ENCODE results near the gene CRACR2A.

The CRACR2A gene

GRCh38 chr12:3790642-3791041 lies 37.7 kb upstream of the CRACR2A start:
- 100% methylated on average over 1 of the region's 2 CpGs for WGBS (ENCODE audit: insufficient coverage)
- CTCF ChIA-PET: interaction anchor here (1.3 kb wide), 1 partner anchor 13 kb away, joined by 4 read pairs; no protein-coding TSS in a partner anchor
- H3K9me3 ChIP-seq (ENCODE audit: control extremely low read depth in 1 of 5, control insufficient read depth in 4 of 5, insufficient read depth in 2 of 5, low read depth in 1 of 5, low read length in 4 of 5): peaks cover 0 to 3% (median 0%) of the 10 kb centered on the region in 5 experiments

GRCh38 chr12:3789838-3790237 lies 36.9 kb upstream of the CRACR2A start:
- H3K4me1 ChIP-seq (ENCODE audit: control extremely low read depth in 1 of 4, control insufficient read depth in 4 of 4, insufficient read depth in 4 of 4, low read length in 3 of 4): no peaks in the 10 kb centered on the region
- no peak overlapping the region for H3K27ac ChIP-seq (ENCODE audit: insufficient read depth in 1 of 2, low read depth in 1 of 2, low read length in 2 of 2, poor library complexity in 1 of 2, severe bottlenecking in 2 of 2)
- no peaks in the 10 kb centered on the region for H3K36me3 ChIP-seq (ENCODE audit: control insufficient read depth in 4 of 4, insufficient read depth in 4 of 4, low read length in 3 of 4)
- DNase-seq: no peak
- POLR2A ChIA-PET: no interaction called here
- no CpG with 5 or more reads among the region's 1 CpG for WGBS (ENCODE audit: insufficient coverage)
- CTCF ChIA-PET: interaction anchor here (1.1 to 2.5 kb wide), 2 partner anchors 13 to 490 kb away, joined by 5 to 6 read pairs; no protein-coding TSS in a partner anchor
- H3K27me3 ChIP-seq (replicated peaks in 2 of 5; ENCODE audit: control insufficient read depth in 4 of 5, insufficient read depth in 5 of 5, low read length in 4 of 5): no peaks in the 10 kb centered on the region
- peaks cover 0 to 3% (median 0%) of the 10 kb centered on the region in 5 experiments for H3K9me3 ChIP-seq (ENCODE audit: control extremely low read depth in 1 of 5, control insufficient read depth in 4 of 5, insufficient read depth in 2 of 5, low read depth in 1 of 5, low read length in 4 of 5)
- no peak overlapping the region for H3K4me3 ChIP-seq (ENCODE audit: control insufficient read depth in 1 of 7, extremely low read depth in 1 of 7, insufficient read depth in 4 of 7, low read depth in 2 of 7, low read length in 6 of 7)

More at GRCh38 chr12:3790642-3791041, 37.7 kb upstream of the CRACR2A start:
- Histone ChIP-seq H3K4me3 (ENCODE audit: control insufficient read depth in 1 of 7, extremely low read depth in 1 of 7, insufficient read depth in 4 of 7, low read depth in 2 of 7, low read length in 6 of 7) (no peak overlapping the region), H3K27me3 (replicated peaks in 2 of 5; ENCODE audit: control insufficient read depth in 4 of 5, insufficient read depth in 5 of 5, low read length in 4 of 5) (no peaks in the 10 kb centered on the region), H3K27ac (ENCODE audit: insufficient read depth in 1 of 2, low read depth in 1 of 2, low read length in 2 of 2, poor library complexity in 1 of 2, severe bottlenecking in 2 of 2) (no peak overlapping the region), H3K4me1 (ENCODE audit: control extremely low read depth in 1 of 4, control insufficient read depth in 4 of 4, insufficient read depth in 4 of 4, low read length in 3 of 4) (no peaks in the 10 kb centered on the region), H3K36me3 (ENCODE audit: control insufficient read depth in 4 of 4, insufficient read depth in 4 of 4, low read length in 3 of 4) (no peaks in the 10 kb centered on the region)
- no peak for DNase-seq
- POLR2A ChIA-PET: no interaction called here

- peak; percentile 40 to 59 (median 47) for DNase-seq
- Histone ChIP-seq H3K27me3 (replicated peaks in 2 of 5; ENCODE audit: control insufficient read depth in 4 of 5, insufficient read depth in 5 of 5, low read length in 4 of 5) (peaks cover 0 to 2% (median 0%) of the 10 kb centered on the region in 5 experiments), H3K4me3 (ENCODE audit: control insufficient read depth in 1 of 7, extremely low read depth in 1 of 7, insufficient read depth in 4 of 7, low read depth in 2 of 7, low read length in 6 of 7) (no peak overlapping the region), H3K9me3 (ENCODE audit: control extremely low read depth in 1 of 5, control insufficient read depth in 4 of 5, insufficient read depth in 2 of 5, low read depth in 1 of 5, low read length in 4 of 5) (peaks cover 0 to 5% (median 0%) of the 10 kb centered on the region in 5 experiments), H3K27ac (ENCODE audit: insufficient read depth in 1 of 2, low read depth in 1 of 2, low read length in 2 of 2, poor library complexity in 1 of 2, severe bottlenecking in 2 of 2) (no peak overlapping the region), H3K4me1 (ENCODE audit: control extremely low read depth in 1 of 4, control insufficient read depth in 4 of 4, insufficient read depth in 4 of 4, low read length in 3 of 4) (no peaks in the 10 kb centered on the region), H3K36me3 (ENCODE audit: control insufficient read depth in 4 of 4, insufficient read depth in 4 of 4, low read length in 3 of 4) (no peaks in the 10 kb centered on the region)
- 95% methylated on average over 2 of the region's 3 CpGs for WGBS (ENCODE audit: insufficient coverage)
- POLR2A ChIA-PET: no interaction called here
- CTCF ChIA-PET: interaction anchor here (0.6 to 2.5 kb wide), 17 partner anchors 12 to 487 kb away, joined by 3 to 13 read pairs (median 4); no protein-coding TSS in a partner anchor
These were observed 24.4 kb upstream of the CRACR2A start for GRCh38 chr12:3777206-3777809.

- no peak for DNase-seq
- H3K4me3 ChIP-seq (ENCODE audit: control insufficient read depth in 1 of 7, extremely low read depth in 1 of 7, insufficient read depth in 4 of 7, low read depth in 2 of 7, low read length in 6 of 7): no peak overlapping the region
- H3K4me1 ChIP-seq (ENCODE audit: control extremely low read depth in 1 of 4, control insufficient read depth in 4 of 4, insufficient read depth in 4 of 4, low read length in 3 of 4): no peaks in the 10 kb centered on the region
- H3K27me3 ChIP-seq (replicated peaks in 2 of 5; ENCODE audit: control insufficient read depth in 4 of 5, insufficient read depth in 5 of 5, low read length in 4 of 5): peaks cover 0 to 2% (median 0%) of the 10 kb centered on the region in 5 experiments
- ChIA-PET POLR2A (no interaction called here), CTCF (interaction anchor here (1.1 to 2.5 kb wide), 4 partner anchors 96 to 475 kb away, joined by 3 to 13 read pairs (median 4); no protein-coding TSS in a partner anchor)
- no peak overlapping the region for H3K27ac ChIP-seq (ENCODE audit: insufficient read depth in 1 of 2, low read depth in 1 of 2, low read length in 2 of 2, poor library complexity in 1 of 2, severe bottlenecking in 2 of 2)
- 89% methylated on average over 3 of the region's 5 CpGs for WGBS (ENCODE audit: insufficient coverage)
- H3K9me3 ChIP-seq (ENCODE audit: control extremely low read depth in 1 of 5, control insufficient read depth in 4 of 5, insufficient read depth in 2 of 5, low read depth in 1 of 5, low read length in 4 of 5): peaks cover 0 to 5% (median 0%) of the 10 kb centered on the region in 5 experiments
- H3K36me3 ChIP-seq (ENCODE audit: control insufficient read depth in 4 of 4, insufficient read depth in 4 of 4, low read length in 3 of 4): no peaks in the 10 kb centered on the region
These were observed 22.6 kb upstream of the CRACR2A start for GRCh38 chr12:3775385-3776035.

- peaks cover 0 to 5% (median 0%) of the 10 kb centered on the region in 5 experiments for H3K9me3 ChIP-seq (ENCODE audit: control extremely low read depth in 1 of 5, control insufficient read depth in 4 of 5, insufficient read depth in 2 of 5, low read depth in 1 of 5, low read length in 4 of 5)
- no peak overlapping the region for H3K4me3 ChIP-seq (ENCODE audit: control insufficient read depth in 1 of 7, extremely low read depth in 1 of 7, insufficient read depth in 4 of 7, low read depth in 2 of 7, low read length in 6 of 7)
- WGBS (ENCODE audit: insufficient coverage): 68% methylated on average over 4 of the region's 4 CpGs
- CTCF ChIA-PET: interaction anchor here (0.6 to 1.7 kb wide), 4 partner anchors 11 to 458 kb away, joined by 3 to 4 read pairs (median 4); no protein-coding TSS in a partner anchor
- no peak overlapping the region for H3K27ac ChIP-seq (ENCODE audit: insufficient read depth in 1 of 2, low read depth in 1 of 2, low read length in 2 of 2, poor library complexity in 1 of 2, severe bottlenecking in 2 of 2)
- H3K4me1 ChIP-seq (ENCODE audit: control extremely low read depth in 1 of 4, control insufficient read depth in 4 of 4, insufficient read depth in 4 of 4, low read length in 3 of 4): no peaks in the 10 kb centered on the region
- POLR2A ChIA-PET: no interaction called here
- H3K27me3 ChIP-seq (replicated peaks in 2 of 5; ENCODE audit: control insufficient read depth in 4 of 5, insufficient read depth in 5 of 5, low read length in 4 of 5): peaks cover 0 to 2% (median 0%) of the 10 kb centered on the region in 5 experiments
- no peaks in the 10 kb centered on the region for H3K36me3 ChIP-seq (ENCODE audit: control insufficient read depth in 4 of 4, insufficient read depth in 4 of 4, low read length in 3 of 4)
- no peak for DNase-seq
These were observed 19.5 kb upstream of the CRACR2A start for GRCh38 chr12:3772380-3772779.

- CTCF ChIA-PET: interaction anchor here (0.6 to 1.7 kb wide), 4 partner anchors 11 to 458 kb away, joined by 3 to 4 read pairs (median 4); no protein-coding TSS in a partner anchor
These were observed 18.9 kb upstream of the CRACR2A start for GRCh38 chr12:3771853-3772252.

GRCh38 chr12:3770891-3771290 lies 18.0 kb upstream of the CRACR2A start:
- Histone ChIP-seq H3K9me3 (ENCODE audit: control extremely low read depth in 1 of 5, control insufficient read depth in 4 of 5, insufficient read depth in 2 of 5, low read depth in 1 of 5, low read length in 4 of 5) (peaks cover 0 to 5% (median 0%) of the 10 kb centered on the region in 5 experiments), H3K4me1 (ENCODE audit: control extremely low read depth in 1 of 4, control insufficient read depth in 4 of 4, insufficient read depth in 4 of 4, low read length in 3 of 4) (no peaks in the 10 kb centered on the region), H3K27me3 (replicated peaks in 2 of 5; ENCODE audit: control insufficient read depth in 4 of 5, insufficient read depth in 5 of 5, low read length in 4 of 5) (peaks cover 0 to 2% (median 0%) of the 10 kb centered on the region in 5 experiments), H3K4me3 (ENCODE audit: control insufficient read depth in 1 of 7, extremely low read depth in 1 of 7, insufficient read depth in 4 of 7, low read depth in 2 of 7, low read length in 6 of 7) (no peak overlapping the region), H3K36me3 (ENCODE audit: control insufficient read depth in 4 of 4, insufficient read depth in 4 of 4, low read length in 3 of 4) (no peaks in the 10 kb centered on the region), H3K27ac (ENCODE audit: insufficient read depth in 1 of 2, low read depth in 1 of 2, low read length in 2 of 2, poor library complexity in 1 of 2, severe bottlenecking in 2 of 2) (no peak overlapping the region)
- no CpG with 5 or more reads among the region's 1 CpG for WGBS (ENCODE audit: insufficient coverage)
- CTCF ChIA-PET: no interaction called here
- POLR2A ChIA-PET: no interaction called here
- no peak for DNase-seq

More at GRCh38 chr12:3771853-3772252, 18.9 kb upstream of the CRACR2A start:
- peaks cover 0 to 5% (median 0%) of the 10 kb centered on the region in 5 experiments for H3K9me3 ChIP-seq (ENCODE audit: control extremely low read depth in 1 of 5, control insufficient read depth in 4 of 5, insufficient read depth in 2 of 5, low read depth in 1 of 5, low read length in 4 of 5)
- H3K4me3 ChIP-seq (ENCODE audit: control insufficient read depth in 1 of 7, extremely low read depth in 1 of 7, insufficient read depth in 4 of 7, low read depth in 2 of 7, low read length in 6 of 7): no peak overlapping the region
- POLR2A ChIA-PET: no interaction called here
- H3K4me1 ChIP-seq (ENCODE audit: control extremely low read depth in 1 of 4, control insufficient read depth in 4 of 4, insufficient read depth in 4 of 4, low read length in 3 of 4): no peaks in the 10 kb centered on the region
- DNase-seq: no peak
- 100% methylated on average over 1 of the region's 1 CpG for WGBS (ENCODE audit: insufficient coverage)
- peaks cover 0 to 2% (median 0%) of the 10 kb centered on the region in 5 experiments for H3K27me3 ChIP-seq (replicated peaks in 2 of 5; ENCODE audit: control insufficient read depth in 4 of 5, insufficient read depth in 5 of 5, low read length in 4 of 5)
- H3K36me3 ChIP-seq (ENCODE audit: control insufficient read depth in 4 of 4, insufficient read depth in 4 of 4, low read length in 3 of 4): no peaks in the 10 kb centered on the region
- no peak overlapping the region for H3K27ac ChIP-seq (ENCODE audit: insufficient read depth in 1 of 2, low read depth in 1 of 2, low read length in 2 of 2, poor library complexity in 1 of 2, severe bottlenecking in 2 of 2)
